Activated T-helper 17 cell treated with anti-CD3 and anti-CD28 coated beads, Interleukin-2, amount 50 U/mL, for 72 hours (primary cell): ENCODE data around the gene OR1C1. TPM values are rescaled to one million over a fixed set of nuclear protein-coding genes. Genes with fewer than 3 reads are reported as not detected.
"Not testable (repeated sequence)": the region's sequence is repeated elsewhere in the genome, so short reads cannot be mapped to it uniquely, and the experiment has no call there.

ENCODE experiments used
- ATAC-seq: fragments of 150-1000 bp; cut with Tn5 transposase; replicated peaks from 2 replicates; pipeline ENCODE4 v1.10.0; 2021; ENCODE audit warnings: mild to moderate bottlenecking, moderate library complexity
- H3K27ac Mint-ChIP-seq: one replicate; pipeline ENCODE4 v1.8.0; 2022; ENCODE audit warnings: mixed read lengths
- H3K27me3 Mint-ChIP-seq: one replicate; pipeline ENCODE4 v1.8.0; 2022; ENCODE audit warnings: mixed read lengths
- H3K36me3 Mint-ChIP-seq: one replicate; pipeline ENCODE4 v1.8.0; 2022; ENCODE audit warnings: low read depth, mild to moderate bottlenecking, mixed read lengths
- H3K4me1 Mint-ChIP-seq: one replicate; pipeline ENCODE4 v1.8.0; 2022; ENCODE audit warnings: mixed read lengths
- H3K4me3 Mint-ChIP-seq: one replicate; pipeline ENCODE4 v1.8.0; 2022; ENCODE audit warnings: mild to moderate bottlenecking, mixed read lengths
- H3K9me3 Mint-ChIP-seq: one replicate; pipeline ENCODE4 v1.8.0; 2022; ENCODE audit warnings: mixed read lengths
- total RNA-seq, 2 donors: library from RNA; stranded (reverse); gene quantifications; one replicate each; pipeline ENCODE4 v1.2.3, GENCODE V29; 2022

OR1C1 gene
- total RNA-seq, 2 donors from 2014 or later: not detected

- H3K9me3 Mint-ChIP-seq, H3K4me3 Mint-ChIP-seq, H3K27me3 Mint-ChIP-seq, H3K4me1 Mint-ChIP-seq, H3K36me3 Mint-ChIP-seq, ATAC-seq, H3K27ac Mint-ChIP-seq: not testable (repeated sequence)
These were observed 49.7 kb downstream of the OR1C1 start for GRCh38 chr1:247710681-247711080.

Other genes with a start within 250 kb of the OR1C1 start
- gene OR2C3, start 224.1 kb downstream of the OR1C1 start, total RNA-seq: not detected
- gene GCSAML, start 211.4 kb downstream of the OR1C1 start, total RNA-seq: 1 to 10 TPM in 1 of 2 donors, not detected in 1; 1.1 TPM
- gene OR2G2, start 172.2 kb downstream of the OR1C1 start, total RNA-seq: not detected
- gene OR2G3, start 155.0 kb downstream of the OR1C1 start, total RNA-seq: not detected
- not detected for gene OR13G1, start 80.8 kb downstream of the OR1C1 start, total RNA-seq
- not detected for gene OR6F1, start 43.9 kb downstream of the OR1C1 start, total RNA-seq
- gene OR14K1, start 21.9 kb downstream of the OR1C1 start, total RNA-seq: not detected
- not detected for gene OR14A2, start 12.4 kb downstream of the OR1C1 start, total RNA-seq
- not detected for gene OR14A16, start 63.6 kb upstream of the OR1C1 start, total RNA-seq
- not detected for gene OR11L1, start 81.3 kb upstream of the OR1C1 start, total RNA-seq
- gene TRIM58, start 96.6 kb upstream of the OR1C1 start, total RNA-seq: under 1 TPM; 0.13 to 0.19 TPM
- gene OR2W3, start 135.0 kb upstream of the OR1C1 start, total RNA-seq: not detected
- gene OR2T8, start 159.7 kb upstream of the OR1C1 start, total RNA-seq: not detected
- gene OR2AJ1, start 164.3 kb upstream of the OR1C1 start, total RNA-seq: not detected
- gene OR2L8, start 188.3 kb upstream of the OR1C1 start, total RNA-seq: not detected
- gene OR2AK2, start 204.7 kb upstream of the OR1C1 start, total RNA-seq: under 1 TPM in 1 of 2 donors, not detected in 1; 0.26 TPM